HG03521 (cell line): ENCODE data around the gene CLEC20A.

Experiments used
- ATAC-seq: cut with Tn5 transposase; IDR thresholded peaks from one replicate; pipeline ENCODE4 v1.9.1; 2021; ENCODE audit warnings: mild to moderate bottlenecking, moderate library complexity; ENCODE audit not compliant: unreplicated experiment

Gene CLEC20A

GRCh38 chr1:178477841-178478240 is 18.9 kb downstream of the CLEC20A start:
- no peak for ATAC-seq

DNA sequence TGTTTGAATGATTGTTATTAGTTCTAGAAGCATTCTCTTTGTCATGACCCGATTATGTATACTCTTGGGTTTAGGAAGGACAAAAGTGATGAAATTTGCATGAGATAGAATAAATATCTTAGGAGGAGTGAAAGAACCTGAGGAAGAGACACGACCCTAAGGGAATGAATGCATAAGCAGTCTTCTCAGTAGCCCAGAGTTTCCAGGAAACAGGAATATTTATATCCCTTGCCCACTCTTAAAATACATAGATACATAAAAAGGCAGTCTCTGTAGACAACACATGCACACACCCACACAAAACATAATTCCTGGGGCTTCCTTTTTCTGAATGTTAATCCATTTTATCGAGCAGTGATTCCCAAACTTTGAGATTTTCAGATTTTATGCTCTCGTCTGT is 19.4 kb downstream of the CLEC20A start:
- ATAC-seq = no peak

GRCh38 chr1:178472531-178472930 is 24.2 kb downstream of the CLEC20A start:
- ATAC-seq = no peak

DNA sequence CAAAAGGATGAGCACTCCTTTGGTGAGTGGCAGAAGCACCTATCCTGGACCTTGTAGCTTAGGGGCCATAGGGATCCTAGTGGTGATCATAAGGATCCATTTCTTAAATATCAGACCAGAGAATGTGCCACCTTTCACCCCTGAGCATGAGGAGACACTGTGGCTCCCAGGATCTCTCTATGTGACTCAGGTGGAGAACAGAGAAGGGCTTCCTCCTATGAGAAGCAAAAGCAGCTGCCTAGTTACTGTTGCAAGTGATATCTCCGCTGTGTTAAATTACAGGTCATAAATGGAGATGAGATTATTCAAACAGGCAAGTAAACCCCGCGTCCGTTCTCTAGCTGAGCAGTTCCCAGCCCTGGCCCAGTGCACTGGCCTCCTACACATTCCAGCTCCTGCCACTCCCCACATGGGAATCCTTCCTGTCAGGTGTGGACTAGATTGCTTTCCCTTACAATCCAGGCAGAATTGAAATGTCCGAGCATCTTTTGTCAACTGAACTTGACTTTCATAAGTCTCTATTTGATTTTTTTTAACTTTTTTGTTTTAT is 26.3 kb downstream of the CLEC20A start:
- ATAC-seq = no peak

- no peak for ATAC-seq
These were observed 28.9 kb downstream of the CLEC20A start for GRCh38 chr1:178467837-178468236.

- ATAC-seq = no peak
These were observed 31.8 kb downstream of the CLEC20A start for GRCh38 chr1:178465011-178465410.

GRCh38 chr1:178464566-178464965 is 32.2 kb downstream of the CLEC20A start:
- ATAC-seq = no peak

DNA sequence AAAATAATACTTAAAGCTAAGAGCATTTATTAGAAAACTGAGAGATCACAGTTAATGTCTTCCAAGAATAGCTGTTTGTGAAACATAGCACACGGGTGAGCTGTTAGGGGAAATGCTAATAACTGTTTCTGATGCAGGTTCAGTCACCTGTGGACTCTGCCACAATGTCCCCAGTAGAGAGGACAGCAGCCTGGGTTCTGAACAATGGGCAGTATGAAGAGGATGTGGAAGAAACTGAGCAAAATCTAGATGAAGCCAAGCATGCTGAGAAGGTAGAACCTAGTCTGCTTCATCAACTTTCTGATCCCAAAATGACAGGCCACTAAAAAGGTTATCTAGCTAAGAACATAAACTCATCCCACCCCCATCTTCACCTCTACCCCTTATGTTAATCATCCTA is 32.6 kb downstream of the CLEC20A start:
- no peak for ATAC-seq

GRCh38 chr1:178461701-178462100 is 35.1 kb downstream of the CLEC20A start:
- no peak for ATAC-seq

DNA sequence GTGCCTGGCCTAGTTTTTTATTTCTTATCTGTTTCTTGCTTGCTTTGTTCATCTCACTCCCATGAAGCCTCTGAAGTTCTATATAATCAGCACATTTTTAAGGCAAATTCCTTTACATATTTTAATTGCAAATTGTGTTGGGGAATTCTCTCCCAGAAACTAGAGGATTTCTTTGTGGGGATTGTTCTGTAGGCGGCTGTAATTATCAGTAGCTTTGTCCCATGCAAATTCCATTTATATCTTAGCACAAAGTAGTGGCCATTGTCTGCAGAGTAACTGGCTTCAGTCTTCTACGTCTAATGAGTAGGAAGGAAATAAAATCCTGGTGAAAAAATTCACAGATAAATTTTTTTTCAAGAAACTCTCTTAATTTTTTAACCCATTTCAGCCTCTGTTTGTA is 35.7 kb downstream of the CLEC20A start:
- no peak for ATAC-seq

- ATAC-seq = no peak
These were observed 38.6 kb downstream of the CLEC20A start for GRCh38 chr1:178458203-178458602.

- ATAC-seq = no peak
These were observed 39.1 kb downstream of the CLEC20A start for GRCh38 chr1:178457651-178458050.

DNA sequence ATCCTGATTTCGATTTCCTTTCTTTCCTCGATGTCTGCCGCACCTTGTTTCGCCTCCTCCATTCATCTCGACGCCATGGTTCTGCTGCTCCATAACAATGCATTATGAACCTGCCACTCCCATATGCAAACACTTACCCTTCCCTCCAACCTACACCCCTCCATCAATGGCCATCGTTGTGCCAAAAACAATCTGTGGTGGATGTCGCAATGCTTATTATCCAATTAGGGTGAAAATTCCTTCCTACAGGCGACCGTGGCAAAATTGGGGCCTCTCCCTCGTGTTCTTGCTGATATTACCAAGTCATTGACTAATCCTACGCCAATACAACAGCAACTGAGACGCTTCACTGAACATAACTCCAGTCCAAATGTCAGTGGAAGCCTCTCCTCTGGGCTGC is 40.3 kb downstream of the CLEC20A start:
- no peak for ATAC-seq

DNA sequence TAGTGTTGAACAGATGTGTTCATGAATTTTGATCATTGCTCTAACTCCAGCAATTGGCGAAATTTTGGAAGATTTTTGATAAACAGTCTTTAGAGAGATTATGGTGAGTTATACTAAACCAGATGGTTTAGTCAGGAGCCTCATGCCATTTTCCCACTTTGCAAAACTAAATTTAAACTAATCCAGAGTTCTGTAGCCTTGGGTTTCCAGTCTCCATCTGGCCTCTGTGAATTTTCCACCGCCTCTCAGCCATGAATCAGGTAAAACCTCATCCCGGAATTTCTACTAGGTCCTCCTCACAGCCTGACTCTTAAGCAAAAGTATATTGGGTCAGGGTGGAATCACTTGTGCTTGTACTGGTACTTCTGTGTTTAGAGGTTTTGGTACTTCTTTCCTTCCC is 44.8 kb downstream of the CLEC20A start:
- ATAC-seq = no peak

GRCh38 chr1:178451529-178451928 is 45.2 kb downstream of the CLEC20A start:
- ATAC-seq = no peak

- no peak for ATAC-seq
These were observed 45.9 kb downstream of the CLEC20A start for GRCh38 chr1:178450871-178451270.

GRCh38 chr1:178442925-178443324 is 53.8 kb downstream of the CLEC20A start:
- no peak for ATAC-seq

- no peak for ATAC-seq
These were observed 58.3 kb downstream of the CLEC20A start for GRCh38 chr1:178438432-178438831.

- ATAC-seq = no peak
These were observed 59.9 kb downstream of the CLEC20A start for GRCh38 chr1:178436899-178437298.

DNA sequence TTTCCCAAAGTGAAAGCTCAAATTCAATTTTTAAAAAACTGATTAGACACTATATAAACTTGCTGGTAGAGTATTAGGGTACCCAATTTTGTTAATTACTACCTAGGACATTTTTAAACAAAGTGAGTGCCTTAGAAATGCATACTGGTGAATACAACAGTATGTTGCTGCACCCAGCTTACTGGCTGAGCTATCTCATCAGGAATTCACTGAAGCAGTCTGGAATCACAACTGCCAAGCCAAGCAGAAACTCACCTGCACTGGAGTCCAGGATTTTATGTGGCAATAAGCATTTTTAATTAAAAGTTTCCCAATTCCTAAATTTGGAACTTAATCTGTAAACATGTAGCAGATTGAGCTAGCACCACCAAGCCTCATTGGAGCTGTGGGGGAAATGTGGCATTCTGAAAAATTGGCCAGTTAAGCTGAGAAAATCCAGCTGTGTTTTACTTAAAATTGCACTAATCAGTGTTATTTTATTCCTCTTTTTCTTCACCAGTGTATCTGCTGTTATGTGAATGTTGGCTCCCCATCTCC is 61.8 kb downstream of the CLEC20A start:
- no peak for ATAC-seq

GRCh38 chr1:178434360-178434759 is 62.4 kb downstream of the CLEC20A start:
- no peak for ATAC-seq
